ENCODE data around the gene UBASH3B. TPM values are rescaled to one million over a fixed set of nuclear protein-coding genes. Genes with fewer than 3 reads are reported as not detected.
A peak's percentile ranks its signal among the peaks of the same experiment; 100 is the strongest.

UBASH3B gene
- total and polyA plus RNA-seq, 8 donors, result 0.58 to 60.5 (median 3.1) TPM

- intact Hi-C loops (cut with DNase I; ENCODE audit: low total_unique reads), result no loop called here
- DNase-seq, result no peak
- Histone ChIP-seq H3K4me1 (peaks cover 0 to 35% (median 8%) of the 10 kb centered on the region in 4 donors), H3K36me3 (no peaks in the 10 kb centered on the region), H3K27ac (no peak overlapping the region), H3K27me3 (peaks cover 0 to 5% (median 0%) of the 10 kb centered on the region in 3 donors), H3K4me3 (no peak overlapping the region), H3K9me3 (no peaks in the 10 kb centered on the region)
- no peak for TF ChIP-seq EP300 (IDR thresholded peaks at IDR 0.05)
- TF ChIP-seq, protein P1, sequence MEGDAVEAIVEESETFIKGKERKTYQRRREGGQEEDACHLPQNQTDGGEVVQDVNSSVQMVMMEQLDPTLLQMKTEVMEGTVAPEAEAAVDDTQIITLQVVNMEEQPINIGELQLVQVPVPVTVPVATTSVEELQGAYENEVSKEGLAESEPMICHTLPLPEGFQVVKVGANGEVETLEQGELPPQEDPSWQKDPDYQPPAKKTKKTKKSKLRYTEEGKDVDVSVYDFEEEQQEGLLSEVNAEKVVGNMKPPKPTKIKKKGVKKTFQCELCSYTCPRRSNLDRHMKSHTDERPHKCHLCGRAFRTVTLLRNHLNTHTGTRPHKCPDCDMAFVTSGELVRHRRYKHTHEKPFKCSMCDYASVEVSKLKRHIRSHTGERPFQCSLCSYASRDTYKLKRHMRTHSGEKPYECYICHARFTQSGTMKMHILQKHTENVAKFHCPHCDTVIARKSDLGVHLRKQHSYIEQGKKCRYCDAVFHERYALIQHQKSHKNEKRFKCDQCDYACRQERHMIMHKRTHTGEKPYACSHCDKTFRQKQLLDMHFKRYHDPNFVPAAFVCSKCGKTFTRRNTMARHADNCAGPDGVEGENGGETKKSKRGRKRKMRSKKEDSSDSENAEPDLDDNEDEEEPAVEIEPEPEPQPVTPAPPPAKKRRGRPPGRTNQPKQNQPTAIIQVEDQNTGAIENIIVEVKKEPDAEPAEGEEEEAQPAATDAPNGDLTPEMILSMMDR (IDR thresholded peaks at IDR 0.05), result no peak
- TF ChIP-seq POLR2A (IDR thresholded peaks at IDR 0.05), result no peak
- TF ChIP-seq POLR2AphosphoS5 (IDR thresholded peaks at IDR 0.05), result no peak
- 85 to 93% (median 92%) methylated on average over 5 of the region's 5 CpGs for WGBS, 5 donors
These were observed 96.0 kb downstream of the UBASH3B start for GRCh38 chr11:122751292-122752070.

DNA sequence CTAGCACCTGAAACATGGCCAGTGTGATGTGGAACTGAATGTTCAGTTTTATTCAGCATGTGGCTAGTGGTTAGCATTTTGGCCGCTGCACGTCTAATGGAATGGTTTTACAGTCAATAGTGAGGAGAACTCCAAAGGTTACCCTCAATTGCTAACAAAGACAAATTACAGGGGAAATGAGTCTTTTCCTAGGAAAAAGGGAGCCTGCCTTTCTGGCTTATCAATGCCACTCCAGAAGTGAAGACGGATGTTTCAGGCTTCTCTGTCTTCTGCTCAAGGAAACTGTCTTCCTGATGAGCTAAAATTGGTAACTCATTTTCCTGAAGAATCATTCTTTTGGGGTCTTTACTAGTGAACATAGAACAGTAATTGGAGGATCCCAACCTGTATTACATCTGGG is 98.5 kb downstream of the UBASH3B start:
- Histone ChIP-seq H3K4me3 (no peak overlapping the region), H3K4me1 (peaks cover 0 to 25% (median 2%) of the 10 kb centered on the region in 4 donors), H3K27me3 (no peaks in the 10 kb centered on the region), H3K9me3 (no peaks in the 10 kb centered on the region), H3K27ac (no peak overlapping the region), H3K36me3 (no peaks in the 10 kb centered on the region)
- intact Hi-C loops (cut with DNase I; ENCODE audit: low total_unique reads), result no loop called here
- WGBS, 5 donors, result 84 to 93% (median 90%) methylated on average over 3 of the region's 3 CpGs
- no peak for TF ChIP-seq POLR2AphosphoS5 (IDR thresholded peaks at IDR 0.05)
- TF ChIP-seq, protein P1 (IDR thresholded peaks at IDR 0.05), result no peak
- DNase-seq, result no peak

GRCh38 chr11:122754553-122755322 is 99.2 kb downstream of the UBASH3B start:
- TF ChIP-seq, protein P1 (IDR thresholded peaks at IDR 0.05), result peak in 2 of 7 experiments; percentile 13 to 27
- no peak for TF ChIP-seq POLR2AphosphoS5 (IDR thresholded peaks at IDR 0.05)
- 86 to 88% (median 87%) methylated on average over 16 of the region's 16 CpGs for WGBS, 5 donors
- Histone ChIP-seq H3K4me1 (peaks cover 0 to 25% (median 2%) of the 10 kb centered on the region in 4 donors), H3K36me3 (no peaks in the 10 kb centered on the region), H3K27me3 (no peaks in the 10 kb centered on the region), H3K9me3 (no peaks in the 10 kb centered on the region), H3K27ac (no peak overlapping the region), H3K4me3 (no peak overlapping the region)
- intact Hi-C loops (cut with DNase I; ENCODE audit: low total_unique reads), result no loop called here
- peak in 1 of 2 donors; percentile 40 for DNase-seq

DNA sequence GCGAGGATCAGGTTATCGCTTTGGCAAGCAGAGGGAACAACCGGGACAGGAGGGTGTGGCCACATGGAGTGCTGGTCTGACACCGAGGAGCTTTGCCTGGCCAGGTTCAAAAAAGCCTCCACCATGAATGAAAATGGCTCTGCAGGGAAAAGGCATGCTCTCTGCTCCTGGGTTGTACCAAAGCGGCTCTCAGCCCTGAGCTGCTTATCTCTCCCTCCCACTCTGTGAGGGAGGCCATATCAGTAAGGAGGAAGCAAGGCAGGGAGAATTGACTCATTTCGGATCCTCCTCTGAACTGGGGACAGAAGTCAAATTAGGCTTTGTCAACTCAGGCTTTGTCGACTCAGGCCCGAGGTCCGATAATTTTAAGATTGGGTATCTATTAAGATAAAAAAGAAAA is 99.9 kb downstream of the UBASH3B start:
- WGBS, 5 donors, result 31 to 53% (median 48%) methylated on average over 9 of the region's 9 CpGs
- Histone ChIP-seq H3K4me1 (peaks cover 0 to 25% (median 2%) of the 10 kb centered on the region in 4 donors), H3K36me3 (no peaks in the 10 kb centered on the region), H3K27ac (no peak overlapping the region), H3K4me3 (no peak overlapping the region), H3K9me3 (no peaks in the 10 kb centered on the region), H3K27me3 (no peaks in the 10 kb centered on the region)
- TF ChIP-seq POLR2AphosphoS5 (IDR thresholded peaks at IDR 0.05) (peak in 1 of 3 donors; percentile 39), EP300 (IDR thresholded peaks at IDR 0.05) (no peak), POLR2A (IDR thresholded peaks at IDR 0.05) (no peak)
- TF ChIP-seq, protein P1 (IDR thresholded peaks at IDR 0.05), result no peak
- intact Hi-C loops (cut with DNase I; ENCODE audit: low total_unique reads), result no loop called here
- peak in 1 of 2 donors; percentile 37 for DNase-seq
